HG03064 (cell line): ENCODE results near the gene GDF15.
"Not testable (repeated sequence)": the region's sequence is repeated elsewhere in the genome, so short reads cannot be mapped to it uniquely, and the experiment has no call there.

Experiments used
- ATAC-seq: cut with Tn5 transposase; IDR thresholded peaks from one replicate; pipeline ENCODE4 v1.9.1; 2021; ENCODE audit warnings: low read depth; ENCODE audit not compliant: unreplicated experiment

The GDF15 gene

DNA sequence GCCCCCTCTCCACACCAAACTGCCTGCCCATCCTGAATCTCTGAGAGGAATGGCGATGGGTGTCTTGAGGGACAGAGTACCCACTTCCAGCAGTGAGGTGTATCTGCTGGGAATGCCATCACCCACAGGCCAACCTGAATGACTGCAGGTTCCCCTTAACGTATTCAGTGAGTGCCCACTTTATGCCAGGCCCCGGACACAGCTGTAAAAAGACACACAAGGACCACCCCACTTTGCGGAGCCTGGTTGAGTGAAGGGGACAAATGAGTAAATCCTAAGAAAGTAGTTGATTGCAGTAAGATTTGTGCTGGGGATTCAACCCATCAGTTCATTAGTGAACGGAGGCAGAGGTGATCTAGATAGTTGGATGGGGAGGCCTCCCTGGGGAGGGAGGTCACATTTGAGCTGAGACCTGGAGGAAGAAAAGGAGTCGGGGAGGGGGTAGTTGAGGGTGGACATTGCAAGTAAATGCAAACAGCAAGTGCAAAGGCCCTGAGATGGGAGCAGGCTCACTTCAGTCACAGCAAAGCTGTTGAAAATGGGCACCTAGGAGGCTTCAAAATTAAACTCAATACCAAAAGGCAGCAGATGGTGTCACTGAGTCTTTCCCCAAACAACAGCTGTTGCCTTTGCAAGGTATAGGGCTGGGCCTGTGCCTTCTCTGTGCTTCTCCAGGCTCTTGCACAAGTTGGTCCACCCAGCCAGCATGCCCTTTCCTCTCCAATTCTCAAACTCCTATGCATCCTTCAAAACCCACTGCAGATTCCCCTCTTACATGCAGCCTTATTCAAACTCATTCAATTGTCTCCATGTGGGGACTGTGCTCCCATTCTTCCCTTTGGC, 4.3 kb downstream of the GDF15 start:
- ATAC-seq: no peak

- ATAC-seq: no peak
These were observed 5.6 kb downstream of the GDF15 start for GRCh38 chr19:18391509-18392075.

DNA sequence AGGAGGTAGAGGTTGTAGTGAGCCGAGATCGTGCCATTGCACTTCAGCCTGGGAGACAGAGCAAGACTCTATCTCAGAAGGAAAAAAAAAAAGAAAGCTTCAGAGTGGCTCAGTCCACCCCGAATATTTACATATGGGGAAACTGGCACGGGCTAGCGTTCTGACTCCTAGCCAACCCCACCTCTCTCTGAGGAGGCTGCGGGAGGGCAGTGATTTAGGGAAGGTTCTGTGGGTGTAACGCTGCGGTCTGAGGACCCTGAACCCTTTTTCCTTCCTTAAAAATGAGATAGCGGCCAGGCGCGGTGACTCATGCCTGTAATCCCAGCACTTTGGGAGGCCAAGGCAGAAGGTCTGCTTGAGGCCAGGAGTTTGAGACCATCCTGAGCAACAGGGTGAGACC, 6.5 kb downstream of the GDF15 start:
- ATAC-seq: no peak

DNA sequence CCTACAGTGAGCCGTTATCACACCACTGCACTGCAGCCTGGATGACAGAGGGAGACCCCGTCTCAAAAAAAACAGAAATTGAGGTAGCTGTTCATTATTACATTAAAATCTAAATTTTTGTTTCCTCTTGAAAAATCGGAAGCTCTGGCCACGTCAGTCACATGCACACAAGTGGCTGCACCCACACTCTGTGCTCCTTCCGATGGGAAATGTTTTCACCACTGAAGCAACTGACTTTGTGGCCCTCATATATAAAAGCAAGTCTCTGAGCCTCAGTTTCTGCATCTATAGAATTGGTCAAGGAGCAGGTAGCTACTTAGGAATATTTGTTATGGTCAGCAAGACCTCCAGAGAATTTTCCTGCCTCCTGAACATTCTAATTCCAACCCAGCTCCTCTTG, 7.0 kb downstream of the GDF15 start:
- ATAC-seq: no peak

DNA sequence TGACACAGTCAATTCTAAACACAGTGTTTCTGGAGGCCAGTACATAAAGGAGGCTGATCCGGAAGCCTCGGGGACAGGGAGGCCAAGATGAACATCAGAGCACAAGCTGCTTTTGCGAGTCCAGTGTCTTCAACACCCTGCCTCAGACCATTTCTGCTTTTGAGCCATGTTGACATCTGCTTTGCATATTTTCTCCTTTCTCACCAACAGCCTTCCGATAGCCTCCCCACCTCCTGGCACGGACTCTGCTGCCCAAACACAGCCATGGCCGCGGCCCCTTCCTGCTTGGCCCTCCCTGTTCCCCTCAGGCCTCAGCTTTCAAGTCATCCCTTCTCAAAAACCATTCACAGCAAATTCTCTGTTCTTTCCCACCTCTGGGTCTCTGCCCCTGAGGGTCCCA, 7.9 kb downstream of the GDF15 start:
- ATAC-seq: no peak

- no peak for ATAC-seq
These were observed 10.7 kb downstream of the GDF15 start for GRCh38 chr19:18396471-18397241.

- ATAC-seq: no peak
These were observed 11.6 kb downstream of the GDF15 start, which contains the start of gene LRRC25 for GRCh38 chr19:18397242-18398202. TSS of gene LRRC25 (minus strand) at chr19:18397622. CDS start at chr19:18396963, 659 bp downstream.

GRCh38 chr19:18399008-18399407, 13.1 kb downstream of the GDF15 start:
- ATAC-seq: no peak

- no peak for ATAC-seq
These were observed 15.7 kb downstream of the GDF15 start for GRCh38 chr19:18401580-18402112.

GRCh38 chr19:18402455-18403248, 16.7 kb downstream of the GDF15 start:
- not testable (repeated sequence) for ATAC-seq

- ATAC-seq: not testable (repeated sequence)
These were observed 19.8 kb downstream of the GDF15 start for GRCh38 chr19:18405754-18406153.

DNA sequence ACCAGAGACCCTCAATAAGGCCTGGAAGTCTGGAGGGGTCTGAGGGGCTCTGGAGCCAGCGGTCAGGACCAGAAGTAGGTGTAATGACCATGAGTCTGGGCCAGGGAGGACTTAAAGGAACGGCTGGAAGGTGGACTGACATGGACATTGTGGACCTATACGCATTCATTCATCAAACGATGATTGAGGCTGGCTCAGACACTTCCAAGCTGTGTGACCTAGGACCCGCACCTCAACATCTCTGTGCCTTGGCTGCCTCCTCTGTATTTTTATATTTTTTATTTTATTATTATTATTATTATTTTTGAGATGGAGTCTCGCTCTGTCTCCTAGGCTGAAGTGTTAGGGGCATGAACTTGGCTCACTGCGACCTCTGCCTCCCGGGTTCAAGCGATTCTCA, 20.8 kb downstream of the GDF15 start:
- ATAC-seq: no peak

- ATAC-seq: no peak
These were observed 22.1 kb downstream of the GDF15 start for GRCh38 chr19:18408053-18408476.

- ATAC-seq: no peak
These were observed 26.8 kb downstream of the GDF15 start for GRCh38 chr19:18412610-18413239.

DNA sequence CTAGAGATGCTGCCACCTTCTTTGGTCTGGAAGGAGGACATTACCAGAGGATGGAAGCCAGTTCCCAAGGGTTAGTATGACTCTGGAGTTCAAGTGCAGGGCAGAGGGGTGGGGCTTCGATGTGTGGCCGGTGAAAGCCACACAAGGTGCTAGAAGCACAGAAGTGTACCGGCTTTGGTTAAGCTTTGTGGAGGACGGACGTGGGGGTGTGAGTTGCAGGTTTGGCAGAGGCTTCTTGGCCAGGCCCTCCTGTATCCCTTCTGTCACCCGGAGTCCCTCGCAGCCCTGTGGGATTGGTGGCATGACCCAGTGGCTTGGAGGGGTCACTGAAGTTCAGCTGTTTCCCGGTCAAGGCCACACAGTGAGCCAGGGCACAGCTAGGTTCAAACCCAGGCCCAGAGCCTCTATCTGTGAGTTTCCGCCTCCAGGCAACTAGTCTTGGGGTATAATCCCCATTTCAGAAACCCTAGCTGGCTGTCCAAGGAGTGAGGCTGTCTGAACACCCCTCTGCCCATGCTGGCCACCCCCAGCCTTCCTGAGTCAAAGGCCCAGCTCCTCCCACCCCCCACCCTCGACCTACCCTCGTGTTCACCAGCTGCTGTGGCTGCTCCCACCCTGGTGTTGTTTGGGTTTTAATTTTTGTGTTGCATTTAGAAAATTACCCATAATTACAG, 28.7 kb downstream of the GDF15 start:
- no peak for ATAC-seq

- no peak for ATAC-seq
These were observed 29.4 kb downstream of the GDF15 start for GRCh38 chr19:18415178-18415867.

- no peak for ATAC-seq
These were observed 30.9 kb downstream of the GDF15 start for GRCh38 chr19:18416778-18417249.
